HG03097 (cell line): ENCODE data around the gene TAB2.
"Not testable (repeated sequence)": the region's sequence is repeated elsewhere in the genome, so short reads cannot be mapped to it uniquely, and the experiment has no call there.

Experiments used
- ATAC-seq: cut with Tn5 transposase; IDR thresholded peaks from one replicate; pipeline ENCODE4 v1.9.1; 2021; ENCODE audit not compliant: unreplicated experiment, low FRiP score

The TAB2 gene

DNA sequence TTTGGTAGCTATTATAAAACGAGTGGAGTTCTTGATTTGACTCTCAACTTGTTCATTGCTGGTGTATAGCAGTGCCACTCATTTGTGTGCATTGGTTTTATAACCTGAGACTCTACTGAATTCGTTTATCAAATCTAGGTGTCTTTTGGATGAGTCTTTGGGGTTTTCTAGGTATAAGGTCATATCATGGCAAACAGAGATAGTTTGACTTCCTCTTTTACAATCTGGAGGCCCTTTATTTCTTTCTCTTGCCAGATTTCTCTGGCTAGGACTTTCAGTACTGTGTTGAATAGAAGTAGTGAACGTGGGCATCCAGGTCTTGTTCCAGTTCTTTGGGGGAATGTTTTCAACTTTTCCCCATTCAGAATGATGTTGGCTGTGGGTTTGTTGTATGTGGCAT is 121.3 kb downstream of the TAB2 start:
- no peak for ATAC-seq

DNA sequence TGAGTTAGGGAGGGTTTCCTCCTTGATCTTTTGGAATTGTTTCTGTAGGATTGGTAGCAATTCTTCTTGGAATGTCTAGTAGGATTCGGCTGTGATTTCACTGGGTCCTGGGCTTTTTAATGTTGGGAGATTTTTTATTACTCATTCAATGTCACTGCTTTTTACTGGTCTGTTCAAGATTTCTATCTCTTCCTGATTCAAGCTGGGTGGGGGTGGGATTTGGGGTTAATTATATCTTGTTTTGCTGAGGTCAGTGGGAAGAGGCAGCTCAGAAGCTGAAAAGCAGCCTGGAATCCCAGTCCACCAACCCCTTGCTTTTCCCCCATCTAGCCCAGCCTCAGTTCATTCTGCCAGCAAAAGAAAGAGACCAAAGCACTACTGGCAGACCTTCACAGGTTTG is 122.1 kb downstream of the TAB2 start:
- ATAC-seq = no peak

DNA sequence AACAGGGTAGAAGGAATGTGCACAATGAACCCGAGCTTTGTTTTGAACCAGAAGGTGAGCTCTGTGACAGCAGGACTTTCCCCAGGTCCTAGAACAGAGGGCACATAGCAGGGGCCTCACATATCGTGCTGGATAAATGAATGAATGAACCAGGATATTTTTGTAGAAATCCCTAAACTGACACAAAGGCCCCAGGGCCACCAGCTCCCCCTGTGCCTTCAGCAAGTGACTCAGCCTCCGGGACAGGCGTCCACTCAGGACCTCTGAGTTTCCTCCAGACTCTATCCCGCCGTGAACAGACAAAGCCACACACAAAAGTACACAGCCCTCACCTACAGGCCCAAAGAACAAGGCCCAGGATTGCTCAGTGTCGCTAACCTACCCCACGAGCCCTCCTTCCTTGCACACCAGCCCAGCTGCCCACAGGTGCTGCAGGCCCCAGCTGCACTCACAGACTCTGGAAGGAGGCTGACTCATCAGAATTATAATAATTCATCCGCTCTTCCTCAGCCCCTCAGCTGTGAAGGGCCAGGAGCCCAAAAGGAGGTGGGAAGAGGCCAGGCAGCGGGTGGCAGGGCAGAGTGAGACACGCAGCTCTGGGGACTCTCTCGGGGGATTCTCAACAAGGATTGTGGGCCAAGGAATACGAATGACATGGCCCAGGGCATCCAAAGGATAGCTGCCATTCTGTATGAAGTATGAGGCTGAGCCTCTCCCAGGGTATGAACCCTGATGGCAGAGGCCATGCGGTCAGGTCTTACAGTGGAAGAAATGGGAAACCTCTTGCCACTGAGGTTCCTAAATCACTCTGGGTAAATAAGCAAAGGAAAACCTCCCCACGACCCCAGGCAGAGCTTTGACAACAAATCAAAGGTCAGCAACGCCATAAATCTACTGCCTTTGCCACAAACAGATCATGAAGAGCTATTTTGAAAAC is 123.5 kb downstream of the TAB2 start:
- ATAC-seq = no peak

DNA sequence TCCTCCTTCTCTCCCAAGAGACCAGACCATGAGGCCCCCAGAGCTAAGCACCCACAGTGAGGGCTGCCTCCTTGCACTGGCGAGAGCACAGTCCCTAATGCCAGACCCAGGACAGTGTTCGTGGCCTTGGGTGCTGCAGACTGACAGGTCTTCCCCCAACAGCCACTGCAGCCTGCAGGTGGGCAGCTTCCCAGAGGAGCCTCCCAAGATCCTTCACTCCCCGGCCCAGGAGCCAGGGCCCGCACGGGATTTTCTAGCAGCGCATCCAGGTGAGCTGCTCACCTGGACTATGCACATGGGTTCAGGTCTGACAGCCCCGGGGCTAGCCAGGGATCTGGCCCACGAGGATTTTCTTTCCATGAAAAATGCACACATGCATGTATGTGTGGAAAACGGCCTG is 124.2 kb downstream of the TAB2 start:
- no peak for ATAC-seq

DNA sequence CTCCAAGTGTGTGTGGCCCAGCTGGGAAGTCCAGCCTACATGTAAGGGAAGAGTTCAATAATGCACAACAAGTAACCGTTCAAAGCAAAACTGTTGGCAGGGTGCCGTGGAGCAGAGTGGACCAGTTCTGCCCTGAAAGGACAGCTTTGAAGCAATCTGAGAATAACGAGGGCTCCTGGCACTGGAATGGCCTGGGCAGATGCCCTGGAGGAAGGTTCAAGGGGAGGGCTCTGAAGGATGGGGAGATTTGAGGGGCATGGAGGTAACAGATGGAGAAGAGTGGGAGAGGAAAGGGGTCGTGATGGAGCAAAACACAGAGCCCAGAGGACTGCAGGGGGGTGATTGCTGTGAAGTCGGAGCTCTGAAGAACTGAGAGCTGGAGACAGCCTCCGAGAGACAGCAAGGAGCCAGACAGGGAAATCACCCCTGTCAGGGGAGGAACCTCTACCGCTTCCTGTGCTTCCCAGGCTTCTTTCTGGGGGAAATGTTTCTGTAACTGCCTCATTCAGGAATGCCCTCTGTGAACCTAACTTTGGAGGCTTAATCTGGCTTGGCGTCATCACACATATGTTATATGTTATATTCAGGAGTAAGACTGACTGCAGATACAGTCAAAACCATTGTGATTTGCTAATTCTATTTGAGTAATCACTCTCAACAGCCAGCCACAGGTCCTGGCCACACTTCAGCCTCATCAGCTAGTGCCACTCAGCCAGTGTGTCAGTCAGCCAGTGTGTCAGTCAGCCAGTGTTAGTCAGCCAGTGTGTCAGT is 126.1 kb downstream of the TAB2 start:
- no peak for ATAC-seq

DNA sequence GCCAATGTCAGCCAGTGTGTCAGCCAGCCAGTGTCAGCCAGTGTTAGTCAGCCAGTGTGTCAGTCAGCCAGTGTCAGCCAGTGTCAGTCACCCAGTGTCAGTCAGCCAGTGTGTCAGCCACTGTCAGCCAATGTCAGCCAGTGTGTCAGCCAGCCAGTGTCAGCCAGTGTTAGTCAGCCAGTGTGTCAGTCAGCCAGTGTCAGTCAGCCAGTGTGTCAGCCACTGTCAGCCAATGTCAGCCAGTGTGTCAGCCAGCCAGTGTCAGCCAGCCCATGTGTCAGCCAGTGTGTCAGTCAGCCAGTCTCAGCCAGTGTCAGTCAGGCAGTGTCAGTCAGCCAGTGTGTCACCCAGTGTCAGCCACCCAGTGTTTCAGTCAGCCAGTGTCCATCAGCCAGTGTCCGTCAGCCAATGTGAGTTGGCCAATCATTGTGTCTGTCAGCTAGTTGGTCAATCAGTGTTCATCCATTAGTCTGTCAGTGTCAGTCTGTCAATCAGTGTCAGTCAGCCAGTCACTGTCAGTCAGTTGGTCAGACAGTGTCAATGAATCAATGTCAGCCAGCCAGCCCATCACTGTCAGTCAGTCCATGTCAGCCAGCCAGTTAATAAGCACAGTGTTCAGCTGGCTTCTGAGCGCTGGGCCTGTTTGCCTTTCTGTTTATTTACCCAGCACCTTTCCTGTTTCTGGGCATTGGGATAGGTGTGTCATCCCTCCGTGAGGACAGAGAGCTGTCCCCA is 127.0 kb downstream of the TAB2 start:
- not testable (repeated sequence) for ATAC-seq

DNA sequence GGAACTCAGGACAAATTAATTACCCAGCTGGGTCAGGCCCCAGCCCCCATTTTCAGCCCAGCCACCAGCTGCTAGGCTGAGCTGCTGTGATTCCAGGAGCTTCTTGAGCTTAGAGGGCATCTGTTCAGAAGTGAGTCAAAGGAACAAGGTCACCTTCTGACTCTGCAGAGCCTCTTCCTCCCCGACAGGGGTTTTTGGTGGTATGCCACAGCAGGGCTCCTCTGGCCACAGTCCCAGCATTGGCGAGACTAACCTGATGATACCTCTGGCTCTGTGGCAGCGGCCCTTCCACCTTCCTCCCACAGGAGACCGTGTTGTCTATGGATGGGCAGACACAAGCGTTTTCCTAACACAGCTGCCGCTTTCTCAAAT is 127.6 kb downstream of the TAB2 start:
- no peak for ATAC-seq

DNA sequence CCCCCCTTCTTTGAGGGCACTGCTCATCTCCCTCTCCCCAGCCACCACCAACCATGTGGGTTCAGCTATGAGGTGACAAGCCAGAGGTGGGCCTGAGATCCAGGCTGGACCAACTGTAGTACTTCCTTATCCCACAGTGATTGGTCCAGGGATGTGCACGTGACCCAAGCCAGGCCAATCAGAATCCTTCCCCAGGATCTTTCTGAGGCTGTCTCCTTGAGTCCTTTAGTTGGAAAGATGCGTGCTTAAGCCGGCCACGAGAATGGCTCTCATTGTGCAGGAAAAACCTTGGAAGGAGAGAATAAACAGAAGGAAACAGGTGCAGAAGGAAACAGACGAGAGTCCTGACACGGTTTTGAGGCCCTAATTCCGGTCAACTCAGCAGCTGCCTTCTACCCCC is 128.1 kb downstream of the TAB2 start:
- no peak for ATAC-seq

DNA sequence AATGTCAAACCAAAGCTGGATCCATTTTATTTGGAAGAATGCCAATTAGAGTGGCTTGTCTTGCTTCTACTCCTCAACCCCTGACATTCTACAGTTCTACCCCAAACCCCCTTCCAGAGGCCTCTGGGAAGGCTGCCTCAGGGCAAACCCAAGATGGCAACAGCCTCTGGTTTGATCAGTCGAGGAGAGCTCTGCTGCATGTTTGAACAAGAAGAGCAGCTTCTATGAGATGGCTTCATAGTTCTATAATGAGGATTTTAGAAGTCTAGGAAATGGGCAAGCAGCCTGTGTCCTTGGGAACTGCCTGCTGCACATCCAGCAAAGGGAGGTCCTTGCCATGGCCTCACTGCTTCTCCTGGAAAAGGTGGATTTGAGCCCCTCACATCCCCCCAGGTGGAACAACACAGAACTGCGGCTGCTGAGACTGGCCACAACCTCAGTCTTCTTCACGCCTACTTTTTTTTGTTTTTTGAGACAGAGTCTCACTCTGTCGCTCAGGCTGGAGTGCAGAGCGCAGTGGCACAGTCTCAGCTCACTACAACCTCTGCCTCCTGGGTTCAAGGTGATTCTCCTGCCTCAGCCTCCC is 129.4 kb downstream of the TAB2 start:
- no peak for ATAC-seq

DNA sequence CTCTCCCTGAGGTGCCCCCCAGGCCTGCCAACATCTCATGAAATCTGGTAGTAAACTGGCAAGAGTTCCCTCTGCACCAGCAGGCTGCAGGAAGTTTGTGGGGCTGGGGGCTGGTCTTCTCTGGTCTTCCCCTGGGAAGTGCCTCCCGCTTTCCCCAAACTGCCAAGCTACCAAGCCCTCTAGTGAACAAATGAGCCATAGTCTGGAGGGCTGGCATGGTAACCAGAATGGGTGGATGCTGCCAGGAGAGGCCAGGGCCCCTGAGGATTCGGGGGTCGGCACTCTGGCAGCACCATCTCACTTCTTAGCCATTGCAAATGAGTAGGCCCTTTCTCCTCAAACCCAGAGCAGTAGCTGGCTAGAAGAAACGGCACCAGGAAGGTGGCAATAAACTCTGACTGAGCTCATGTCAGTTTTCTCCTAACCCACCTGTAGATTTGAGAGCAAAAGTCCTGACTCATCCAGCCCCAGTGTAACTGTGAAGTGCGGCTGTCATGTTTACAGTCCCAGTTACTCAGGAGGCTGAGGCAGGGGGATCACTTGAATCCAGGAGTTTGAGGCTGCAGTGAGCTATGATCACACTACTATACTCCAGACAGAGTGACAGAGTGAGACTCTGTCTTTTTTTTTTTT is 131.4 kb downstream of the TAB2 start:
- no peak for ATAC-seq

DNA sequence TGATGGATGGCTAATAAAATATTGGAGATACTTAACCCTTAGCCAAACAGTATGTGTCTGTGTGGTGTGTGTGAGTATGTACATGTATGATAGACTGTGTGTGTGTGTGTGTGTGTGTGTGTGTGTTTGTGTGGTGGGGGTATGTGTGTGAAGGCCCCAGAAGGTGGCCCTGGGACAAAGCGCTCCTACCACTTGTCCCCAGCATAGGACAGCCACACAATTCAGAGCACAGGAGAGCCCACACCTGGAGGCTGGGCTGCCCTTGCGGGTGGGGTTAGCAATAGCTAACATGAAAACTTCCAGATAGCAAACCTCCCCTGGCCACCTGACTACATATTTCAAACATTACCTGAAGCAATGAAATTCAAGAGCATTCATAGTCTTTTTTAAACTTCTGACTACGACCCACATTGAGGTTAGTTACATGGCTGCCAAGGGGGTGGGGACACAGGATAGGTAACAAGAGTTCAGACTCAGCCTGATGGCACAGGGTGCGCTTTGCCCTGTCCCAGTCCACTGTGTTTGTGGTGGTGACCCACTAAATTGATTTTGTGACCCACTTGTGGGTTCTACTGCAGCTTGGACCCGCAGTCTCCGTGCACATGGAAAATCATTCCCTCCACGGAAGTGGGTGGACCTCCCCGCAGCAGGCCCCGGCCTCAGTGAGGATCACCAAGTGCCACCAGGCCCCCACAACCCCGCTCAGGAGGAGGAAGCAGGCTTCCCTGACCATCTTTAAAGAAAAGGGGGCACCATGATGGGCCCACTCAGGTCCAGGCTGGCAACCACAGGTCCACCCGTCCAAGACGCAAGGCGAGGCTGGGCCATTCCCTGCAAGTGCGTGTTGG is 132.5 kb downstream of the TAB2 start:
- ATAC-seq = no peak

DNA sequence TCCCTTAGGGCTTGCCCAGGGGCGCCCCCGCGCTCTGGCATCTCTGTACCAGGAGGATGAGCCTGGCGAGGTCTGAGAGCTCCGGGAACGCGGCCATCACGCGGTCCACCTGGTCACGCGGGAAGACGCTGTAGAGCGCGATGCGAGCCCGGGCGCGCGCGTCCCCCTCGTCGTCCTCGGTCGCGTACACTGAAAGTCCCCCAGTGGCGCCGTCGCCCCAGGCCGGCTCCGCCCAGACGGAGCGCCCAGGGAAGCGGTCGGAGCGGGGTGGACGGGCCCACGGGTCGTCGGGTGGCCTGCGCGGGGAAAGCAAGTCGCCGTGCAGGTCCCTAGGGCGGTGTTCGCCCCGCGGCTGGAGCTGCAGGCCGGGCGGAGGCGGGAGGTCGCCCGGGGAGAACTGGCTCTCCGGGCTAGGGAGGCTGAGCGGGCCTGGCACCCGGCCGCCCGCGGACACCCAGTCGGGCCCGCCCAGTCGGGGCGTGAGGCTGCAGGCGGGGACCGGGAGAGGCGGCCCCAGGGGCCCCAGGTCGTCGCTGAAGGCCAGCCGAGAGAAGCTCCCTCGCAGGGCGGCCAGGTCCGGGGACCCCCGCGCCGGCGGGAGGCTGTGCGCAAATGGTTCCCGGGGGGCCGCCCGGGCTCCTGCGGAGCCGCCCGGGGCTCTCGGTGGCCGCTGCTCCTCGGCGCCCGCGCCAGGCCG is 133.3 kb downstream of the TAB2 start:
- ATAC-seq = no peak

DNA sequence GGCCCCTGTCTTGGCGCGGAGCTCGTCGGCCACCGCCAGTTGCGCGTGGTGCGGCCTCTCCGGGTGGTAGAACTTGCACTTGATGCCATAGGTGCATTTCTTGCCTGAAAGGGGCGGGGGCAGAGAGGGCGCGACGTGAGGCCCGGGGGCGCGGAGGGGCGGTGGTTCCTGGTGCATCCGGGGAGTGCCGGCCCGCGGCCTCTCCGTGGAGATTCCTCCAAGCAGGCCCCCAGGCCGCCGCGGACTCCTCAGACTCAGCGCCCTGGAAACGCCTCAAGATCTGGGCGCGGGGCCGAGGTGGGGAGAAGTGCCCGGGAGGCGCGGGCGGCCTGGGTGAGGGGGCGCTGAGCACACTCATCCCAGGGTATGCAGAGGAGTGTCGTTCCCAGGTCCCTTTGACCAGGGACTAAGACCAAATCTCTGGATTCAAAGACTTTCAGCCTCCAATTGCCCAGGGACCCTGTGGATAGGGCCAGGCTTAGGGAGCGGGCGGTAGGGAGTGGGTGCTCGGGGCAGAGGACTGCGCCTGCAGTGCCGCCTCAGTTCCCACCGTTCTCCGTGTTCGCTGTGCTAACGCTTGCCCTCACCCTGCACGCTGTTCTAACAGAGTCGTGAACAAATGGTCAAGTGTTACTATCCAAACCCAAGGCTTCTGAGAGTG is 134.0 kb downstream of the TAB2 start:
- no peak for ATAC-seq

DNA sequence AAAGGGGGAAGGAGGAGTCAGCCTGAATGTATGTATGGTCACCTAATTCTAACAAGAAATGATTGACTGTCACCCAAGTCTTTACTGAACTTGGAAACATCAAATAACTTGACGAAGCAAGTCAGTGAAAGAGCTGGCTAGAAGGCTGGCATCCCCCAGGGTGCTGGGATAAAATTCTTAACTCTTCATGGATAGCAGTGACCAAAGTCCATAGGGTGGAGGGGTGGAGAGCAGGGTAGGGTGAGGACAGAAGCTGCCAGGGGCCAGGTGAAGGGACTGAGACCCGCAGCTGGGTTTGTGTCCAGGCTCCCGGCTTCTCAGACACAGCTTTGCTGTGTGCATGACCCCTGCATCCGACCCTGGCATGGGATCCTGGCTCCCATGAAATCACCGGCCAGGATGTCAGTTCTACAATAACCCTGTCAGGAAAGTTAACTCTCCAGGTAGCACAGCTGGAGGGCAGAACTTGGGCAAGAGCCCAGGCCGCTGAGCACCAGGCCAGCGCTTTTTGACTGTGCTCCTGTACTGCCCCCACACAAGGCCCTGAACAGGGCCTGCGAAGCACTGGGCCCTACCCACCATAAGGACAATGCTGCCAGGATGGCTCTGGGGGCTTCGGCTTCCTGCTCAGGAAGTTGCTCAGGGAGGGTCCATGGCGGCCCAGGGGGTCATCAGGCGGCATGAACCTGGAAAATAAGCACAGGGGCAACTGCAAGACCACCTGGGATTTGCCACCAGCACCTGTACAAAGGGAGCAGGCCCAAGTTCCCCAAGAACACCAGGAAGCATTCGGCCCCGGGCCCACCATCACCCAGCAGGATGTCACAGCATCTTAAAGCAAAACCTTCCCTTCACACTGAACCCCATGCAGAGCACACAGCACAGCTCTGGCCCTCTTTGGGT is 134.8 kb downstream of the TAB2 start:
- no peak for ATAC-seq

DNA sequence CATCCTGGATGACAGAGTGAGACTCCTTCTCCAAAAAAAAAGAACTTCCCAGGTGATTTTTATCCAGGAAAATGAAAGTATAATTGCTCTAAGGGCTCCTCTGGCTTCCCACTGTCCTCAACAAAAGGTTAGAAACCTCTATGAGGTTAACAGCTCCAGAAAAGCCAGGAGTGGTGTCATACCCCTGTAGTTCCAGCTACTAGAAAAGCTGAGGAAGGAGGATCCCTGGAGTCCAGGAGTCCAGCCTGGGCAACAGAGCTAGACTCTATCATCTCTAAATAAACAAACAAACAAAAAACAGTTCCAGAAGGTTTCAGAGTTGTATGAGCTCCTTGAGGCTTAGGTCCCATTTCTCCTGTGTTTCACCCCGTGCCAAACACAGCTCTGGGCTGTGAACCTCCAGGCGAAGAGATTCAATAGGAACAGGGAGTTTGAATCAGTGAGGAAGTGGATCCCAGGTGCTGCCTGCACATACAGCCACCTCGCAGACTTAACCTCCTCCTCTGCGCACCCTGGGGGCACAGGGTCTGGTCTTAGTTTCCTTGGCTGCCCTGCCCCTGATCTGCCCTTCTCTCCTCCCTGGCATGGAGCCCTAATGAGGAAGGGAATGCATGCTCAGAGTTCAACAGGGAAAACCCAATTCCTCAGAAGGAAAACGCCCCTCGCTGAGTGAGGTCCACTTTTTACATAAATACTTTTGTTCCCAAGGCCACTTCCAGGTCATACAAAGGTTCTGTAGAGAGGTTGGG is 136.3 kb downstream of the TAB2 start:
- no peak for ATAC-seq

DNA sequence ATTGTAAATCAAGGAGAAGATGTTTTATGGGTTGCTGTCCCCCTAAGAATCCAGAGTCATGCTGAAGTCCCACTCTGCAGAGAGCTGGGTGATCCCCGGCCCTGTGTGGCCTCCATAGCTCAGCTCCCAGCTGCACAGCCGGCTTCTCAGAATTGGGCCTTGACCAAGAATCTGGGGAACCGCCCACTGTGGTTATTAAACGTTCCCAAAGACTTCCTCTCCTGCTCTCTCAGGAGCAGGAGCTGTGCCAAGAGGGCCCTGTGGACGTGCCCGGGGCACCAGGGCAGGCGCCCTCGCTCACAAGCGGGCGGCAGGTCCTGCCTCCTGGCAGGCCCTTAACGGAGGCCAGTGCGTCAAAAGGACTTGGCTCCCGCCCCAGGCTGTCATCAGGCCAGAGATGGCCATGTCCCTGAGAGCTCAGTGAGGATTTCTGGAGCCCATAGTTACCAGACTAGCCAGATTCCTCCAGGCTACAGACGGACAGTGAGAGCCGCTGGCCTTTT is 136.9 kb downstream of the TAB2 start:
- ATAC-seq = no peak
